Activated CD4-positive, CD25-positive, alpha-beta regulatory T cell treated with anti-CD3 and anti-CD28 coated beads, Interleukin-2, amount 50 U/mL, for 72 hours (primary cell): ENCODE data around the gene ZNFX1.
"Not testable (repeated sequence)": the region's sequence is repeated elsewhere in the genome, so short reads cannot be mapped to it uniquely, and the experiment has no call there.

Experiments
- DNase-seq: peaks from one replicate; pipeline ENCODE4 v3.0.0; 2021

Gene ZNFX1

DNA sequence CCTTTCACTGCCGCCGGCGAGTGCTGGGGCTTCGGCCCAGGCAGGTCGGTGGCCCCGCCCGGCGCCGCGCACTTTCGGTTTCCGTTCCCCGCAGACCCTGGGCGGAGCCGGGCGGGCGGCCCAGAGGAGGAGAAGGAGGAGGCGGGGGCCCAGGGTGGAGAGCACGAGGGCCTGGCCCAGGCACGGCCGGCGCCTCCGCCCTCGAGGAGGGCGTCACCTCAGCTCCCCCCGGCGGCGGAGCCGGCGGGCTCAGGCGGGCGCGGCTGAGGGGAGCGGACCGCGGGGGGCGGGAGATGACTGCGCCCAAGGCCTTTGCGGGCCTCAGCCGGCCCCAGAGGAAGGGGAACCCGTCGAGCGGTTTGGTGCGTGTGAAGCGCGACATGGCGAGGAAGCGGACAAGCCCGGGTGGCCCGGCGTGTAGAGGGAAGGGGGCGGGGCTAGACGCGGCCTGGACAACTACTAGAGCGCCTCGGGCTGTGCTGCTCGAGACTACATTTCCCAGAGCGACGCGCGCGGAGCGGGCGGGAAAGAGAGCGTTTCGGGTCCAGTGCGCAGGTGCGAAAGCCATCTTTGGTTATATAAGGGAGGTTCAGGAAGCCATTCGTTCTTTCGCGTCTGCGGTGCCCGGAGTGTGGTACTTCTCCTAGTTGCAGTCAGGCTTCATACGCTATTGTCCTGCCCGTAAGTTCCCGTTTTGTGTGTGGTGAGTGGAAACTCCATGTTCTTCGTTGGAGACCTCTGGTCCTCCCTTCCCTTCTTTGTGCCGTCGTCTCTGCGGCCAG lies at the start of gene ZNFX1:
ZNFX1 (minus strand) TSS at position 22 of the 782 bp plus-strand sequence. CDS start 2,218 bp downstream, outside the sequence.
- DNase-seq = peak; percentile 99

- DNase-seq = no peak
Observed at GRCh38 chr20:49326026-49326425, 48.2 kb upstream of the ZNFX1 start.

- DNase-seq = no peak
Observed at GRCh38 chr20:49324306-49324705, 46.4 kb upstream of the ZNFX1 start.

- DNase-seq = no peak
Observed at GRCh38 chr20:49323622-49324238, 45.9 kb upstream of the ZNFX1 start.

- DNase-seq = no peak
Observed at GRCh38 chr20:49320460-49320859, 42.6 kb upstream of the ZNFX1 start.

DNA sequence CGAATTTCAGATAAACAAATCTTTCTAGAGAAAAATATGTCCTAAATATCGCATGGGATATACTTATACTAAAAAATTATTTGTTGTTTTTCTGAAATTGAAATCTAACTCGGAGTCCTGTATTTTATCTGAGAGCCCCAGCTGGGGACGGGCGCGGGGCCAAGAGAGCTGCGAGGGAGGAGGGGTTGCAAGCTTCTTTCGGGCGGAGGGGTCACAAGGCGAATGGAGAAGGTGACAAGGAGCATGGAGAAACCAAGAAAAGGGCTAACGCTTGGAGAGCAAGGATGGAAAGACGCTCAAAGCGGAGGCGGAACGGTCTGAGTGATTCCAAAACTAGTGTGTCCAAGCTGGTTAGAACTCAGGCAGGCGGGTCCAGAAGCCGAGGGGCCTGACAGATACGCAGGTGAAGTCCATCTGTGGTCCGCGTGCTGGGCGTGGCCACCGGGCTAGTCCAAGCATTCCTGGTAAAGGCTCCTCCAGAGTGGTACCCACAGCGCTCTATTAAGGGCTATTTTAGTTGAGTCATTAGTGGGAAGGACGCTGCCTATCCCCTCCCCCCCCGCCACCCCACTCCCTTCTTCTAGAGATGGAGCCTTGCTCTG lies 41.5 kb upstream of the ZNFX1 start:
- no peak for DNase-seq

- no peak for DNase-seq
Observed at GRCh38 chr20:49318430-49319207, 40.8 kb upstream of the ZNFX1 start.

DNA sequence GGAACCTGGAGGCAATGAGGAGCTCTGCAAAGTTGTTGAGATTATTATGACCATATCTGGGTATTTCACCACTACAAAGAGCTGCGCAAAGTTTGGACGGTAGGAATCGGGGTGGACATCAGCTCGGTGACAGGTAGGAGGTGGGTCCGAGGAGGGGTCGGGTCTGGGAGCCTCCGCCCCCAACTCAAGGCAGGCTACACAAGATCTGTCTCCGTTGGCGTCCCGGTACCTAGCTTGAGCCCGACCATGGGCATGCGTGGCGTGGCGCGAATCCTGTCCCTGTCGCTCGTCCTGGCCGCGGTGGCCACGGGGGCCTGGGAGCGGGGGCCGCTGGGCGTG lies 40.2 kb upstream of the ZNFX1 start:
- DNase-seq = no peak

GRCh38 chr20:49316704-49317103 lies 38.8 kb upstream of the ZNFX1 start:
- no peak for DNase-seq

GRCh38 chr20:49315580-49315979 lies 37.7 kb upstream of the ZNFX1 start:
- DNase-seq = no peak

- DNase-seq = not testable (repeated sequence)
Observed at GRCh38 chr20:49314052-49314451, 36.2 kb upstream of the ZNFX1 start.

DNA sequence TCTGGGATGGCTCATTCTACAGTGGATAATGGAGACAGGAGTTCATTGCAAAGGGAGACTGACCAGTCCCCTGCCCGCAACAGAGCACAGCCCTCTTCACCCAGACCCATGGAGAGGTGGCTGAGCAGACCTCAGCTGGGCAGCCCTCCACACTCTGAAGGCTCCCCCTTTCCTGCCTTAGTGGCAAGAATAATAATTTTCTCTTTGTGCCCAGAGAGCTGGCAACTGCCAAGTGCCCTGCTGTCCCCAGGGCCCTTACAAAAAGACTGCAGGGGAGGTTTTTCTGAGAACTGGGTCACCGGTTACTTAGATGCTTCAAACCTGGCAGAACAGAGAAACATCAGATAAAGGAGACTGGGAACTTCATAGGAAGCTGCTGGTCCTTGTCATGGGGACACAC lies 35.4 kb upstream of the ZNFX1 start:
- DNase-seq = no peak

- no peak for DNase-seq
Observed at GRCh38 chr20:49312661-49313060, 34.8 kb upstream of the ZNFX1 start.

- DNase-seq = no peak
Observed at GRCh38 chr20:49310705-49311104, 32.8 kb upstream of the ZNFX1 start.

- DNase-seq = no peak
Observed at GRCh38 chr20:49308875-49309274, 31.0 kb upstream of the ZNFX1 start.

DNA sequence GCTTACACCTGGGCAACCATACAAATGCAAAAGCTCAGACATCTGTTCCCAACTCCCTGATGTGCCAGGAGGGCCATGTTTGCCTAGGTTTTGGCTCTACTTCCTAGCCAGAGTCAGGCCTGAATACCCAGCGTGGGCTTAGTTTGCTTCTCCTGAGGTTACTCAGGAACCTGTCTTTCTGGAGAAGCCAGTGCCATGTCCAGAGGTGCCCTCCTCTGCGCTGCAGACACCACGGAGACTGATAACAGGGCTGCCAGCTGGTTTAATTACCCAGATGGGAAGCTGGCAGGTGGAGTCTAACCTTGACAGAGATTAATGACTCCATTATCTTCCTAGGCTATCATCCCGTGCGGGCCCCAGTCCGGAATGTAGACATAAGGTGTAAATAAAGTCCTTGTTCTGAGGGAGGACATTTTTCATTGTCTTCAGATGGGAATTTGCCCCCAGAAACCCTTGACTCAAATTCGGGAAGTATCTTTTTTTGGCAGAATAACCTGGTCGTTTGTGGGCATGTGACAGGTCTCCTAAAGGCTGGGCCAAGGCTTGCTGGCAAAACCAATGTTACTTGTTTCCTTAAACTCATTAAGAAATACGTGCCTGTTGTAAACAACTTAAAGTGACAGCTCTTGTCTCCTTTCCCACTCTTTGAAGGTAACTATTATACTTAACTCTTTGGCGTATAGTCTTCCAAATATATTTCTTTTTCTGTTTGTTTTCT lies 29.2 kb upstream of the ZNFX1 start:
- DNase-seq = no peak

DNA sequence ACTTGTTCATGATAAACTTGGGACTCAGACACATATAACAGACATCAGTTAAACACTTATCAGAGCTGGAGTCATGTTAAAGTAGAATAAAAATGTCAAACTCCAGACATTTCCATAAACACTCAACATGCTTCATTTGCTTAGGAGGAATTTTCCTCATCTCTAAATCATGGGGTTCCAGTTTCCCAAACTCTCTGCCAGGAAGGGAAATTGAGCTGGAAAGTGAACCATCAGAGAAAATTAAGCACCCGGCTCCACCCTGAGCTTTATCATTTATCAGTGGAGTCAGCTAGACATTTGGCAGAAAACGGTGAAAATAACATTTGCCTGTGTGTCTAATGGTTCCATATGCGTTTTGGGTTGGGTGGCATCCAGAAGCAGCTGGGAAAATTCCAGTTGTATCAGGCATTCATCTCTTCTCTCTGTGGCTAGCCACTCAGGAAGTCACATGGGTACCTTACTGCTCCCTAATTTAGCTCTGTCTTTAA lies 25.3 kb upstream of the ZNFX1 start:
- no peak for DNase-seq

GRCh38 chr20:49297605-49298530 lies 20.0 kb upstream of the ZNFX1 start:
- no peak for DNase-seq

- not testable (repeated sequence) for DNase-seq
Observed at GRCh38 chr20:49294002-49294654, 16.3 kb upstream of the ZNFX1 start.

DNA sequence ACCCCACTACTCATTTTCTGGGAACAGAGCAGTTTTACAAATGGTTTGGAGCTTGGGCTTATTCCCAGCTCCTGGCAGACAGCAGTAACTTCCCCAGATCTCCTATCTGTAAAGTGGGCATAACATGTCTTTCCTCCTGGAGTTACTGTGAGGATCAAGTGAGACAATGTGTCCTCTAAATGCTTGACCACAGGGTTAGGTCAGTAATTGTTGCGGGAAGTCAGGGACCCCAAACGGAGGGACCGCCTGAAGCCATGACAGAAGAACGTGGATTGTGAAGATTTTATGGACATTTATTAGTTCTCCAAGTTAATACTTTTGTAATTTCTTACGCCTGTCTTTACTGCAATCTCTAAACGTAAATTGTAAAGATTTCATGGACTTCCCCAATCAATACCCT lies 15.3 kb upstream of the ZNFX1 start:
- DNase-seq = no peak

GRCh38 chr20:49292010-49292409 lies 14.2 kb upstream of the ZNFX1 start:
- DNase-seq = no peak
